Measurements from ENCODE around the gene ASB3. TPM values are rescaled to one million over a fixed set of nuclear protein-coding genes. Genes with fewer than 3 reads are reported as not detected.

Gene ASB3
- total RNA-seq, 2 experiments from 2014 or later = 26.4 to 30.3 TPM

- no peak for TF ChIP-seq EZH2phosphoT487 (IDR thresholded peaks at IDR 0.05; ENCODE audit: borderline replicate concordance, low read depth, low read length)
- TF ChIP-seq CTCF (conservative IDR thresholded peaks at IDR 0.05; ENCODE audit: low read length) = no peak
- no TSS peak for BruUV-seq (replicated peaks)
- Histone ChIP-seq H3K4me2 (ENCODE audit: low read length) (no peak overlapping the region), H3K79me2 (ENCODE audit: insufficient read depth, low read depth, low read length) (no peaks in the 10 kb centered on the region), H3K9me3 (ENCODE audit: low read length) (no peaks in the 10 kb centered on the region), H2AFZ (ENCODE audit: low read length) (no peak overlapping the region), H3K27ac (ENCODE audit: low read depth, low read length, poor library complexity, severe bottlenecking) (no peak overlapping the region), H4K20me1 (ENCODE audit: insufficient read depth, low read length) (no peaks in the 10 kb centered on the region), H3K9me2 (ENCODE audit: insufficient read depth, low read length) (no peaks in the 10 kb centered on the region), H3K4me3 (ENCODE audit: low read depth, low read length, poor library complexity, severe bottlenecking) (no peak overlapping the region), H3K4me1 (ENCODE audit: insufficient read depth, low read length, poor library complexity, severe bottlenecking) (no peaks in the 10 kb centered on the region), H3K36me3 (ENCODE audit: insufficient read depth, low read length) (peaks cover 45% of the 10 kb centered on the region)
- intact Hi-C loops (cut with micrococcal nuclease; ENCODE audit: unreplicated experiment) = no loop called here
- POLR2A ChIA-PET = interaction anchor here (0.6 to 1.6 kb wide), 6 partner anchors 17 to 111 kb away, joined by 3 to 7 read pairs (median 3); no protein-coding TSS in a partner anchor
- DNase-seq (ENCODE audit: low spot score) = no peak
- CTCF ChIA-PET (ENCODE audit: unreplicated experiment) = no interaction called here
These were observed 42.2 kb downstream of the ASB3 start for GRCh38 chr2:53744395-53745065.

- no peaks in the 10 kb centered on the region for H3K4me1 ChIP-seq (ENCODE audit: insufficient read depth, low read length, poor library complexity, severe bottlenecking)
- intact Hi-C loops (cut with micrococcal nuclease; ENCODE audit: unreplicated experiment) = no loop called here
- H3K27ac ChIP-seq (ENCODE audit: low read depth, low read length, poor library complexity, severe bottlenecking) = no peak overlapping the region
- no peak overlapping the region for H3K4me2 ChIP-seq (ENCODE audit: low read length)
- CTCF ChIA-PET (ENCODE audit: unreplicated experiment) = no interaction called here
- H3K9me2 ChIP-seq (ENCODE audit: insufficient read depth, low read length) = no peaks in the 10 kb centered on the region
- no peak for DNase-seq (ENCODE audit: low spot score)
- H2AFZ ChIP-seq (ENCODE audit: low read length) = no peak overlapping the region
- no peaks in the 10 kb centered on the region for H4K20me1 ChIP-seq (ENCODE audit: insufficient read depth, low read length)
- H3K79me2 ChIP-seq (ENCODE audit: insufficient read depth, low read depth, low read length) = no peaks in the 10 kb centered on the region
- H3K9me3 ChIP-seq (ENCODE audit: low read length) = no peaks in the 10 kb centered on the region
- no TSS peak for BruUV-seq (replicated peaks)
- TF ChIP-seq CTCF (conservative IDR thresholded peaks at IDR 0.05; ENCODE audit: low read length) (peak; percentile 66), EZH2phosphoT487 (IDR thresholded peaks at IDR 0.05; ENCODE audit: borderline replicate concordance, low read depth, low read length) (no peak)
- POLR2A ChIA-PET = interaction anchor here (1.2 kb wide), 1 partner anchor 67 kb away, joined by 3 read pairs; no protein-coding TSS in a partner anchor
- H3K36me3 ChIP-seq (ENCODE audit: insufficient read depth, low read length) = peaks cover 28% of the 10 kb centered on the region
- H3K4me3 ChIP-seq (ENCODE audit: low read depth, low read length, poor library complexity, severe bottlenecking) = no peak overlapping the region
These were observed 46.6 kb downstream of the ASB3 start for GRCh38 chr2:53740170-53740569.

GRCh38 chr2:53739032-53739431 is 47.7 kb downstream of the ASB3 start:
- BruUV-seq (replicated peaks) = no TSS peak
- intact Hi-C loops (cut with micrococcal nuclease; ENCODE audit: unreplicated experiment) = no loop called here
- ChIA-PET POLR2A (interaction anchor here (1.2 kb wide), 1 partner anchor 66 kb away, joined by 3 read pairs; no protein-coding TSS in a partner anchor), CTCF (ENCODE audit: unreplicated experiment) (no interaction called here)
- Histone ChIP-seq H3K36me3 (ENCODE audit: insufficient read depth, low read length) (peaks cover 27% of the 10 kb centered on the region), H3K9me3 (ENCODE audit: low read length) (no peaks in the 10 kb centered on the region), H3K79me2 (ENCODE audit: insufficient read depth, low read depth, low read length) (no peaks in the 10 kb centered on the region), H4K20me1 (ENCODE audit: insufficient read depth, low read length) (no peaks in the 10 kb centered on the region), H3K4me2 (ENCODE audit: low read length) (no peak overlapping the region), H3K4me3 (ENCODE audit: low read depth, low read length, poor library complexity, severe bottlenecking) (no peak overlapping the region), H3K4me1 (ENCODE audit: insufficient read depth, low read length, poor library complexity, severe bottlenecking) (no peaks in the 10 kb centered on the region), H3K27ac (ENCODE audit: low read depth, low read length, poor library complexity, severe bottlenecking) (no peak overlapping the region), H2AFZ (ENCODE audit: low read length) (no peak overlapping the region), H3K9me2 (ENCODE audit: insufficient read depth, low read length) (no peaks in the 10 kb centered on the region)
- DNase-seq (ENCODE audit: low spot score) = no peak
- TF ChIP-seq CTCF (conservative IDR thresholded peaks at IDR 0.05; ENCODE audit: low read length) = no peak
- TF ChIP-seq EZH2phosphoT487 (IDR thresholded peaks at IDR 0.05; ENCODE audit: borderline replicate concordance, low read depth, low read length) = no peak

Data from OCI-LY7 (cell line).